H1 (cell line): ENCODE data around the gene CTDSP1. TPM values are rescaled to one million over a fixed set of nuclear protein-coding genes. Genes with fewer than 3 reads are reported as not detected.

Experiments used
- EGR1 ChIP-seq: IDR thresholded peaks from 2 replicates; pipeline ENCODE4 v1.6.1; 2011; ENCODE audit warnings: low read depth, low read length, borderline replicate concordance
- EP300 ChIP-seq, 2 experiments: IDR thresholded peaks; 1 replicate in 1 of 2; 2 replicates in 1 of 2; pipeline ENCODE4 v1.6.1; 2011 to 2012; ENCODE audit warnings: low read depth in 2 of 2, low read length in 2 of 2, mild to moderate bottlenecking in 2 of 2, borderline replicate concordance in 1 of 2, inconsistent platforms in 1 of 2, moderate library complexity in 1 of 2
- HDAC6 ChIP-seq: IDR thresholded peaks from one replicate; pipeline ENCODE4 v1.7.1; 2012; ENCODE audit warnings: low read depth, mild to moderate bottlenecking, inconsistent platforms, low read length, moderate library complexity
- RAD21 ChIP-seq, 2 experiments: IDR thresholded peaks in 1 of 2; conservative IDR thresholded peaks in 1 of 2; 2 replicates each; pipeline ENCODE4 v1.6.1; 2011; ENCODE audit warnings: low read depth in 2 of 2, low read length in 2 of 2, improper control_type of control experiment in 1 of 2, inconsistent platforms in 1 of 2, mild to moderate bottlenecking in 1 of 2, moderate library complexity in 1 of 2
- SIX5 ChIP-seq: IDR thresholded peaks from 2 replicates; pipeline ENCODE4 v1.6.1; 2011; ENCODE audit warnings: mild to moderate bottlenecking, low read depth, low read length
- TAF7 ChIP-seq: optimal IDR thresholded peaks from 2 replicates; pipeline ENCODE3; 2011; ENCODE audit warnings: low read depth, mild to moderate bottlenecking, inconsistent platforms, low read length, moderate library complexity, borderline replicate concordance
- ZNF274 ChIP-seq: IDR thresholded peaks from 2 replicates; pipeline ENCODE4 v1.7.0; 2012; ENCODE audit warnings: low read length, borderline replicate concordance; ENCODE audit errors: extremely low read depth
- polyA plus RNA-seq, 7 experiments: library from polyadenylated mRNA; depleted of rRNA in 3 of 7; stranded (reverse) in 5 of 7; unstranded in 2 of 7; fragments of >200 nt in 5 of 7; fragments of 200-250 nt in 2 of 7; gene quantifications; 1 replicate in 5 of 7; 2 replicates in 1 of 7; 4 replicates in 1 of 7; pipeline versions ENCODE4 v1.2.1 to v1.2.3, GENCODE V29; 2011 to 2013; ENCODE audit warnings: missing spikeins in 2 of 7, mixed read lengths in 2 of 7
- total RNA-seq: library from RNA; stranded (reverse); fragmentation: NEBNext Ultra II Directional; extraction: Animal tissue kit (Norgen Biotek cat#: 25700); gene quantifications from 2 replicates; pipeline ENCODE4 v1.2.1, GENCODE V29; 2021
- TF ChIP-seq, protein P1 (sequence below): IDR thresholded peaks from 2 replicates; pipeline ENCODE4 v1.6.1; 2011; ENCODE audit warnings: low read depth, mild to moderate bottlenecking, low read length; ENCODE audit not compliant: insufficient read depth

Gene CTDSP1
- total and polyA plus RNA-seq, 2 of the 8 experiments (the other 6 are each of a cell fraction or from before 2014, with no cell fraction given), result 20.3 to 35.2 TPM

- TF ChIP-seq RAD21 (IDR thresholded peaks at IDR 0.05 in 1 of 2, conservative IDR thresholded peaks at IDR 0.05 in 1 of 2; ENCODE audit: low read depth in 2 of 2, low read length in 2 of 2) (no peak), ZNF274 (no peak), HDAC6 (no peak), EGR1 (peak; percentile 43; the same call in 1 of the 2 replicates), TAF7 (no peak), EP300 (IDR thresholded peaks at IDR 0.05; ENCODE audit: borderline replicate concordance in 1 of 2, low read depth in 2 of 2, low read length in 2 of 2) (no peak), SIX5 (no peak)
- TF ChIP-seq, protein P1, sequence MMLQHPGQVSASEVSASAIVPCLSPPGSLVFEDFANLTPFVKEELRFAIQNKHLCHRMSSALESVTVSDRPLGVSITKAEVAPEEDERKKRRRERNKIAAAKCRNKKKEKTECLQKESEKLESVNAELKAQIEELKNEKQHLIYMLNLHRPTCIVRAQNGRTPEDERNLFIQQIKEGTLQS, result no peak
Measured at GRCh38 chr2:218387369-218388194, 12.1 kb upstream of the CTDSP1 start (continued).
